GM12874 (cell line): ENCODE data around the gene RAG1.

Experiments used
- TF ChIP-seq, protein P1 (sequence below): IDR thresholded peaks from 2 replicates; pipeline ENCODE4 v1.5.1; 2011; ENCODE audit warnings: low read depth, mild to moderate bottlenecking, control low read depth, low read length, moderate library complexity; ENCODE audit not compliant: insufficient read depth

The RAG1 gene

GRCh38 chr11:36594316-36594989 is 26.6 kb downstream of the RAG1 start, which contains the start of gene IFTAP:
Gene IFTAP (plus strand): TSS chr11:36594502. CDS start chr11:36610104, 15,602 bp downstream.
- TF ChIP-seq, protein P1, sequence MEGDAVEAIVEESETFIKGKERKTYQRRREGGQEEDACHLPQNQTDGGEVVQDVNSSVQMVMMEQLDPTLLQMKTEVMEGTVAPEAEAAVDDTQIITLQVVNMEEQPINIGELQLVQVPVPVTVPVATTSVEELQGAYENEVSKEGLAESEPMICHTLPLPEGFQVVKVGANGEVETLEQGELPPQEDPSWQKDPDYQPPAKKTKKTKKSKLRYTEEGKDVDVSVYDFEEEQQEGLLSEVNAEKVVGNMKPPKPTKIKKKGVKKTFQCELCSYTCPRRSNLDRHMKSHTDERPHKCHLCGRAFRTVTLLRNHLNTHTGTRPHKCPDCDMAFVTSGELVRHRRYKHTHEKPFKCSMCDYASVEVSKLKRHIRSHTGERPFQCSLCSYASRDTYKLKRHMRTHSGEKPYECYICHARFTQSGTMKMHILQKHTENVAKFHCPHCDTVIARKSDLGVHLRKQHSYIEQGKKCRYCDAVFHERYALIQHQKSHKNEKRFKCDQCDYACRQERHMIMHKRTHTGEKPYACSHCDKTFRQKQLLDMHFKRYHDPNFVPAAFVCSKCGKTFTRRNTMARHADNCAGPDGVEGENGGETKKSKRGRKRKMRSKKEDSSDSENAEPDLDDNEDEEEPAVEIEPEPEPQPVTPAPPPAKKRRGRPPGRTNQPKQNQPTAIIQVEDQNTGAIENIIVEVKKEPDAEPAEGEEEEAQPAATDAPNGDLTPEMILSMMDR: no peak

- TF ChIP-seq, protein P1: no peak
Observed at GRCh38 chr11:36596880-36597279, 29.1 kb downstream of the RAG1 start.

- TF ChIP-seq, protein P1: no peak
Observed at GRCh38 chr11:36598051-36598450, 30.2 kb downstream of the RAG1 start, which contains the start of gene RAG2. Gene RAG2 (minus strand): TSS chr11:36598236. CDS start chr11:36594168, 4,068 bp downstream.

- TF ChIP-seq, protein P1: no peak
Observed at GRCh38 chr11:36600180-36600579, 32.4 kb downstream of the RAG1 start.

DNA sequence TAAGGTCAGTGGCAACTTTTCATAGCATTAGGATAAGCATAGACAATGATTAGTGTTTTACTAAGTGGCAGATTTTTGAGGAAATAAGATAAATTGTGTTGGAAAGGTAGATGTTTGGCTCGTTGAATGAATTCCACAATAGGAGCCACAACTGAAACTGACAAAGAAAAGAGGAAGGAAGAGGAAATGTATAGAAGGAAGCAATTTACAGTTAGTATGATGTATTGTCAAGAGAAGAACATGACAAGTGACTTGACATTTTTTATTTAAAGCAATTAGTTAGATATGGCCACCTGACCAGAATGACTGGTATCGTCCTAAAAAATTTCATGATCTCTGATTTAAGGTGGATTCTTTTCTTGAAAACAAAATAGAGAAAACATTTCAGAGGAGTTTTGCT is 33.3 kb downstream of the RAG1 start:
- TF ChIP-seq, protein P1: no peak

DNA sequence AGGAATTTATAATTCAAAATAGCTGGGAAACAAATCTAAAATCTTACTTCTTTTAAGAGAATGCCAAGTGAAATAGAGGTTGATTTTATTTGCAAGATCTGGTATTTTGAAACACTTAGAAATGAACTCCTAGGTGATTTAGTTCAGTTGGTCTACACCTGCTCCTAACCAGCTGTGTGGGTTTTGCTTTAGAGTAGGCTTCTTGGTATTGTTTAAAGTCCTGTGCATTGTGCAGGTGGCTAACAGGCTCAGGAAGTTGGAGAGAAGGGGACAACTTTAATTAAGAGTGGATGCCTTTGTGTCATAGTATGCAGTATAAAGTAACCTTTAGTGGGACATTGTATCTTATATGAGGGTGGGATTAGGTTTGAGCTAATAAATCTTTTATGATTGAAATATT is 34.3 kb downstream of the RAG1 start:
- TF ChIP-seq, protein P1: no peak

DNA sequence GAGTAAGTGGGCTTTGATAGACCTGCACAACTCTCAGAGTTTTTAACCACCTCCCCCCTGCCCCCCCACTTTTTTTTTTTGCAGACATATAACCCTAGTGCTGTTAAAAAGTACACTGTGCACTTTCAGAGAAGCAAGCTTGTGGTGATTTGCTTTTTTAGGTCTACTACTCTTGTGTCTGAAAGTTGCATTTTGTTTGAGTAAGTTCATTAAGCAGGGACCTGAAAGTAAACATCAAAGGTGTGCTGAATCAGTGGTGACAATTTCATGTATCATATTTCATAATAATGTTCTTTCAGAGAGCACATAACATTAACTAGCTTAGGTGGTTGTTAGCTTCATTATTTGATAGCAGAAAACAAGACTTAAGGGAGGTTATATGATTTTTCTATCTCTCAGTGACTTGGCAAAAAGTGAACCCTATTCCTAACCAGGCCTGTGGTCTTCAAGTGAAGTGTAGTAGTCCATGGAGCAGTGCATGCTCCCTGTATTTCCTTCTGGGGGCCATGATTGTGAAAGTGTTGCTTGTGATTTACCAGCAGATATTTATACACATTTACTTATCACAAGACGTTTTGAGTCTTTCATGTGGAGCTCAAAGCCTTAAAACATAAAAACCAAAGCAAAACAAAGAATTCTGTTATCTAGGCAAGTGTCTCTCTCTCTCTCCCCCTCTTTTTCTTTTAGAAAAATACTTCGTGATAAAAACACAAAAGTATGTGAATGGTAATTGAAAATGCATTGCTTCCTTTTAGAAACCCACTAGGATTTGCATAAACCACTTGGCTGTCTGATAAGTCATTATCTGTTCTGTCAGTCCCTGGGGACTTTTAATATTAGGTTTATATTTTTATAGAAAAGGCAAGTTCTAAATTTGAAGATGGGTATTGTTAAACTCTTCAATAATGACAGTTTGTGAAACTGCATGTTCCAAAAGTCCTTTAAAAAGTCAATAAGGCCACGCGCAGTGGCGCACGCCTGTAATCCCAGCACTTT is 37.7 kb downstream of the RAG1 start:
- TF ChIP-seq, protein P1: no peak
